WTC11 (cell line): ENCODE measurements around the gene FNDC11. TPM values are rescaled to one million over a fixed set of nuclear protein-coding genes. Genes with fewer than 3 reads are reported as not detected.

Experiments
- ATAC-seq: fragments of 200-7000 bp; cut with Tn5 transposase; 2 replicates; pipeline ENCODE4 v1.10.0; 2021; ENCODE audit warnings: mild to moderate bottlenecking, moderate library complexity
- CTCF ChIA-PET: fragments of 300-600 bp; sonication (Branson Sonifier 250); formaldehyde crosslinking; loops from one replicate; lab custom pipeline; 2021; ENCODE audit warnings: antibody characterized with exemption; lab: Charles Lee
- POLR2A ChIA-PET: fragments of 350-600 bp; sonication (Branson Sonifier 250); formaldehyde crosslinking; loops from one replicate; lab custom pipeline; 2021; ENCODE audit warnings: antibody characterized with exemption; lab: Charles Lee
- DNase-seq: peaks from one replicate; pipeline ENCODE4 v3.0.0; 2021; ENCODE audit warnings: low spot score
- H3K27ac Mint-ChIP-seq: 2 replicates; pipeline ENCODE4 v1.8.0; 2021; ENCODE audit warnings: mixed read lengths
- H3K27me3 Mint-ChIP-seq: 2 replicates; pipeline ENCODE4 v1.8.0; 2021; ENCODE audit warnings: low read depth, mild to moderate bottlenecking, moderate library complexity, mixed read lengths
- H3K36me3 Mint-ChIP-seq: 2 replicates; pipeline ENCODE4 v1.8.0; 2021; ENCODE audit warnings: mixed read lengths
- H3K4me1 Mint-ChIP-seq: 2 replicates; pipeline ENCODE4 v1.8.0; 2022; ENCODE audit warnings: mixed read lengths
- H3K4me3 Mint-ChIP-seq: 2 replicates; pipeline ENCODE4 v1.8.0; 2021; ENCODE audit warnings: mild to moderate bottlenecking, moderate library complexity, mixed read lengths
- H3K9me3 Mint-ChIP-seq: 2 replicates; pipeline ENCODE4 v1.8.0; 2021; ENCODE audit warnings: mixed read lengths
- ATF1 ChIP-seq: sonication (generic); formaldehyde crosslinking; IDR thresholded peaks from 2 replicates; pipeline ENCODE4 v1.8.1; 2023; ENCODE audit warnings: mild to moderate bottlenecking, moderate library complexity, missing genetic modification reagents
- ESRRA ChIP-seq: sonication (generic); formaldehyde crosslinking; IDR thresholded peaks from 2 replicates; pipeline ENCODE4 v1.8.1; 2022; ENCODE audit warnings: mild to moderate bottlenecking, missing genetic modification reagents, borderline replicate concordance
- GRHL2 ChIP-seq: fragments of 250-450 bp; sonication (Bioruptor Pico); IDR thresholded peaks from 2 replicates; pipeline ENCODE4 v1.8.0; 2022; ENCODE audit warnings: mild to moderate bottlenecking, moderate library complexity; ENCODE audit not compliant: insufficient replicate concordance, severe bottlenecking
- HMGXB4 ChIP-seq: sonication (generic); formaldehyde crosslinking; IDR thresholded peaks from 2 replicates; pipeline ENCODE4 v1.8.1; 2023; ENCODE audit warnings: mild to moderate bottlenecking, moderate library complexity, missing genetic modification reagents
- MYBL2 ChIP-seq: sonication (generic); formaldehyde crosslinking; IDR thresholded peaks from 2 replicates; pipeline ENCODE4 v1.8.1; 2023; ENCODE audit warnings: mild to moderate bottlenecking, moderate library complexity, missing genetic modification reagents
- NFATC4 ChIP-seq: fragments of 250-450 bp; sonication (Bioruptor Pico); IDR thresholded peaks from 2 replicates; pipeline ENCODE4 v1.9.0; 2021; ENCODE audit warnings: mild to moderate bottlenecking
- NR1H2 ChIP-seq: sonication (generic); formaldehyde crosslinking; IDR thresholded peaks from 2 replicates; pipeline ENCODE4 v1.9.0; 2021; ENCODE audit warnings: mild to moderate bottlenecking, moderate library complexity, missing genetic modification reagents
- RORB ChIP-seq: fragments of 250-450 bp; sonication (Bioruptor Pico); IDR thresholded peaks from 2 replicates; pipeline ENCODE4 v1.9.0; 2021; ENCODE audit warnings: mild to moderate bottlenecking
- ZMAT4 ChIP-seq: fragments of 250-450 bp; sonication (Bioruptor Pico); IDR thresholded peaks from 2 replicates; pipeline ENCODE4 v1.9.0; 2021; ENCODE audit warnings: mild to moderate bottlenecking
- ZNF232 ChIP-seq: sonication (generic); formaldehyde crosslinking; IDR thresholded peaks from 2 replicates; pipeline ENCODE4 v1.8.0; 2022; ENCODE audit warnings: mild to moderate bottlenecking, missing genetic modification reagents
- ZSCAN18 ChIP-seq: fragments of 250-450 bp; sonication (Bioruptor Pico); IDR thresholded peaks from 2 replicates; pipeline ENCODE4 v2.1.2; 2022; ENCODE audit warnings: mild to moderate bottlenecking, moderate library complexity
- total RNA-seq: library from RNA; stranded (reverse); gene quantifications from 3 replicates; pipeline ENCODE4 v1.2.3, GENCODE V29; 2021
- TF ChIP-seq, protein P1 (sequence below): fragments of 200-600 bp; IDR thresholded peaks from 2 replicates; pipeline ENCODE4 v1.8.0; 2022; ENCODE audit warnings: antibody characterized with exemption
- TF ChIP-seq, protein P2 (sequence below): sonication (generic); formaldehyde crosslinking; IDR thresholded peaks from 2 replicates; pipeline ENCODE4 v1.8.0; 2023; ENCODE audit warnings: mild to moderate bottlenecking, missing genetic modification reagents
- TF ChIP-seq, protein P3 (sequence below): sonication (generic); formaldehyde crosslinking; IDR thresholded peaks from 2 replicates; pipeline ENCODE4 v1.8.0; 2022; ENCODE audit warnings: mild to moderate bottlenecking, missing genetic modification reagents

The FNDC11 gene
- total RNA-seq, 1 experiment from 2014 or later, result 3.8 TPM

- TF ChIP-seq ZSCAN18 (CRISPR knock-in tag) (no peak), ZNF232 (no peak)
These were observed 48.2 kb upstream of the FNDC11 start (continued) for GRCh38 chr20:63505723-63506122.

- POLR2A ChIA-PET, result no interaction called here
- Mint-ChIP-seq H3K27ac (no peak overlapping the region), H3K9me3 (peaks cover 10% of the 10 kb centered on the region), H3K36me3 (0 out of 2 replicates have a peak, but pooled peaks cover 2% of the 10 kb centered on the region), H3K4me1 (no peaks in the 10 kb centered on the region), H3K27me3 (peaks cover 22% of the 10 kb centered on the region), H3K4me3 (no peak overlapping the region)
- ATAC-seq, result no peak
- no peak for DNase-seq
- TF ChIP-seq RORB (no peak), NR1H2 (CRISPR knock-in tag) (no peak), MYBL2 (CRISPR knock-in tag) (no peak), ESRRA (CRISPR knock-in tag) (no peak), NFATC4 (no peak), GRHL2 (CRISPR knock-in tag) (no peak), ZMAT4 (CRISPR knock-in tag) (no peak), ATF1 (CRISPR knock-in tag) (no peak), HMGXB4 (CRISPR knock-in tag) (no peak)
- TF ChIP-seq, protein P1, sequence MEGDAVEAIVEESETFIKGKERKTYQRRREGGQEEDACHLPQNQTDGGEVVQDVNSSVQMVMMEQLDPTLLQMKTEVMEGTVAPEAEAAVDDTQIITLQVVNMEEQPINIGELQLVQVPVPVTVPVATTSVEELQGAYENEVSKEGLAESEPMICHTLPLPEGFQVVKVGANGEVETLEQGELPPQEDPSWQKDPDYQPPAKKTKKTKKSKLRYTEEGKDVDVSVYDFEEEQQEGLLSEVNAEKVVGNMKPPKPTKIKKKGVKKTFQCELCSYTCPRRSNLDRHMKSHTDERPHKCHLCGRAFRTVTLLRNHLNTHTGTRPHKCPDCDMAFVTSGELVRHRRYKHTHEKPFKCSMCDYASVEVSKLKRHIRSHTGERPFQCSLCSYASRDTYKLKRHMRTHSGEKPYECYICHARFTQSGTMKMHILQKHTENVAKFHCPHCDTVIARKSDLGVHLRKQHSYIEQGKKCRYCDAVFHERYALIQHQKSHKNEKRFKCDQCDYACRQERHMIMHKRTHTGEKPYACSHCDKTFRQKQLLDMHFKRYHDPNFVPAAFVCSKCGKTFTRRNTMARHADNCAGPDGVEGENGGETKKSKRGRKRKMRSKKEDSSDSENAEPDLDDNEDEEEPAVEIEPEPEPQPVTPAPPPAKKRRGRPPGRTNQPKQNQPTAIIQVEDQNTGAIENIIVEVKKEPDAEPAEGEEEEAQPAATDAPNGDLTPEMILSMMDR, result no peak
- TF ChIP-seq, protein P2, sequence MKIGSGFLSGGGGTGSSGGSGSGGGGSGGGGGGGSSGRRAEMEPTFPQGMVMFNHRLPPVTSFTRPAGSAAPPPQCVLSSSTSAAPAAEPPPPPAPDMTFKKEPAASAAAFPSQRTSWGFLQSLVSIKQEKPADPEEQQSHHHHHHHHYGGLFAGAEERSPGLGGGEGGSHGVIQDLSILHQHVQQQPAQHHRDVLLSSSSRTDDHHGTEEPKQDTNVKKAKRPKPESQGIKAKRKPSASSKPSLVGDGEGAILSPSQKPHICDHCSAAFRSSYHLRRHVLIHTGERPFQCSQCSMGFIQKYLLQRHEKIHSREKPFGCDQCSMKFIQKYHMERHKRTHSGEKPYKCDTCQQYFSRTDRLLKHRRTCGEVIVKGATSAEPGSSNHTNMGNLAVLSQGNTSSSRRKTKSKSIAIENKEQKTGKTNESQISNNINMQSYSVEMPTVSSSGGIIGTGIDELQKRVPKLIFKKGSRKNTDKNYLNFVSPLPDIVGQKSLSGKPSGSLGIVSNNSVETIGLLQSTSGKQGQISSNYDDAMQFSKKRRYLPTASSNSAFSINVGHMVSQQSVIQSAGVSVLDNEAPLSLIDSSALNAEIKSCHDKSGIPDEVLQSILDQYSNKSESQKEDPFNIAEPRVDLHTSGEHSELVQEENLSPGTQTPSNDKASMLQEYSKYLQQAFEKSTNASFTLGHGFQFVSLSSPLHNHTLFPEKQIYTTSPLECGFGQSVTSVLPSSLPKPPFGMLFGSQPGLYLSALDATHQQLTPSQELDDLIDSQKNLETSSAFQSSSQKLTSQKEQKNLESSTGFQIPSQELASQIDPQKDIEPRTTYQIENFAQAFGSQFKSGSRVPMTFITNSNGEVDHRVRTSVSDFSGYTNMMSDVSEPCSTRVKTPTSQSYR (CRISPR knock-in tag), result no peak
- TF ChIP-seq, protein P3, sequence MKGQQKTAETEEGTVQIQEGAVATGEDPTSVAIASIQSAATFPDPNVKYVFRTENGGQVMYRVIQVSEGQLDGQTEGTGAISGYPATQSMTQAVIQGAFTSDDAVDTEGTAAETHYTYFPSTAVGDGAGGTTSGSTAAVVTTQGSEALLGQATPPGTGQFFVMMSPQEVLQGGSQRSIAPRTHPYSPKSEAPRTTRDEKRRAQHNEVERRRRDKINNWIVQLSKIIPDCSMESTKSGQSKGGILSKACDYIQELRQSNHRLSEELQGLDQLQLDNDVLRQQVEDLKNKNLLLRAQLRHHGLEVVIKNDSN (CRISPR knock-in tag), result no peak
- CTCF ChIA-PET, result interaction anchor here (1.2 to 2.2 kb wide), 2 partner anchors 11 to 30 kb away, joined by 3 to 6 read pairs; partner anchors contain the start of gene PTK6
These were observed 46.7 kb upstream of the FNDC11 start for GRCh38 chr20:63507083-63507743.
